Kidney capillary endothelial cell (primary cell): ENCODE measurements around the gene KPNA2.
"Not testable (repeated sequence)": the region's sequence is repeated elsewhere in the genome, so short reads cannot be mapped to it uniquely, and the experiment has no call there.

Experiments used
- DNase-seq: peaks from one replicate; pipeline ENCODE4 v3.0.0-alpha.2; 2018; ENCODE audit warnings: low spot score

The KPNA2 gene

DNA sequence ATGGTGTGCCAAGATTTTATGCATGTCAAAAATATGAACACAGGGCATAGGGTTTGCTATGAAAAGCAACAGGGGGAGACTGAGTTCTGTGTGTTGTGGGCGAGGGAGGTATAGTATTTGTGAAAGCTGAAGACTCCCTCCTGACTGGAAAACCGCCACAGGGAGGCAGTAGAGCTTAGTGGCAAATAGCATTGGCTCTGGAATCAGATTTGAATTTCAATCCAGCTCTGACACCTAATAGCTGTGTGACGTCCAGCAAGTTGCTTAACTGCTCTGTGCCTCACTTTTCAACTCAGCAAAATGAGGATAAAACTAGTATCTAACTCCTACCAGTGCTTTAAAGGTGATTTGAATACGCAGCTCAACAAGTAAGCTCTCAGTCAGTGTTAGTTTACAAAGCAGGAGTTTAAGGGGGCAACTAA lies 22.0 kb downstream of the KPNA2 start:
- no peak for DNase-seq

DNA sequence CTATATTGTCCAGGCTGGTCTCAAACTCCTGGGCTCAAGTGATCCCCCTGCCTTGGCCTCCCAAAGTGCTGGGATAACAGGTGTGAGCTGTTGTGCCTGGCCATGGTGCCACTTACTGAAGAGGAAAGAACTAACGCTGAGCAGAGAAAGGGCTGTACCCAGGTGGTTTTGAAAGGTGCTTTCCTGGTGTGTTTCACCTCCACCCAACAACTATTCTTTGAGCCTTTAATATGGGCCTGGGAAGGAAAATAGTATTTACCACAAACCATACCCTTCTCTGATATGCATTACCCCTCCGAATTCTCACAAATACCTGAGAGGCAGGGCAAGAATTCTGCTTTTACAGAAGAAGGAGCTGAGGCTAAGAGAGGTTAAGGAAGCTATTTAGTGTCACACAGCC lies 24.8 kb downstream of the KPNA2 start:
- DNase-seq = no peak

DNA sequence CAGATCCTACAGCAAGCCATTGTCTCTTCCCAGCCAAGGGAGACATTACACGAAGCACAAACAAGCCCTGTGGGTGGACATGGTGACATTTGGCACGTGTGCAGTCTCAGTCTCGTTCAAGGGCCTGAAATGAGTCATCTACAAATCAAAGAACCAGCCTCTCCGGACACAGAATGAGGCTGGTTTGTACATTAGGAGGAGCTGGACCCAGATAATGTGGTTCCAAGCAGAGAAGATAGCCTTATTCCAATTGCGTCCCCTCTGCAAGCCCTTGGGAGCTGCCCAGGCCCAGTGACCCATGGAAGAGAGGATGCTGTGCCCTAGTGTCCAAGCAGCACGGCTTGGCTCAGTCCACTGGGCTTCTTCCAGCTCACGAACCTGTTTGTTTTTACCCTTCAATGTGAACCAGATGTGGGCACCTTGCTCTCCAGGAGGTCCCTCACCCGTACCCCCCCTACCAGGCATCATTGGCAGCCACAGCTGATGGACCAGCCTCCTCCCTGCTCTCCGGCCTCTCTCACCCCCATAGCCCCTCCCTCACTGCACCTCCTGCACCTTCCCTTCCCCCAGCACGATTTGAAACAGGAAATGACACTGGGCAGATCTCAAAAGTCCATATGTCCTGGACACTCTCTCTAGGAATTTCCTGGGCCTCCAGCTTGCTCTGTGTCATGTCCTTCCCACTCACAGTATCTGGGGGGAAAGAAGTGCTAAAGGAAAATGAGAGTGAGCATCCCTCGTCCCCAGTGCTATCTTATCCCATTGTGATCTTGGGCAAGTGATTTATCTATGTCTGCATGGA lies 26.2 kb downstream of the KPNA2 start:
- DNase-seq = no peak

DNA sequence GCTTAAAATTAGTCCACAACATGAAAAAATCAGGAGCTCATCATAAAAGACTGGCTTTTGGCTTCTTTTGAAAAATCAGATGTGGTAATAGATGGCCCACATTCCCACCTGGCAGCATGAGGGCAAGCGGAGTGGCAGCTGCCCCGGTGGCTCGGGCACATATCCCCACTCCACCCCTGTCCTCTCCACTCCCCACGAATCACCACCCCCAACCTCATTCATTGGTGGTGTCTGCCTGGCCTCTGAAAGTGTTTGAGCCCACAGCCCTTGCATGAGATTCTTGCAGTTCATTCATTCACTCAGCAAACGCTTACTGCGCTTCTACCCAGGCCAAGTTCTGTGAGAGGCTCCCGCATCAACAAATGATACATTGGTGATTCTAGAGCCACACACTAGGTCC lies 29.8 kb downstream of the KPNA2 start:
- not testable (repeated sequence) for DNase-seq

DNA sequence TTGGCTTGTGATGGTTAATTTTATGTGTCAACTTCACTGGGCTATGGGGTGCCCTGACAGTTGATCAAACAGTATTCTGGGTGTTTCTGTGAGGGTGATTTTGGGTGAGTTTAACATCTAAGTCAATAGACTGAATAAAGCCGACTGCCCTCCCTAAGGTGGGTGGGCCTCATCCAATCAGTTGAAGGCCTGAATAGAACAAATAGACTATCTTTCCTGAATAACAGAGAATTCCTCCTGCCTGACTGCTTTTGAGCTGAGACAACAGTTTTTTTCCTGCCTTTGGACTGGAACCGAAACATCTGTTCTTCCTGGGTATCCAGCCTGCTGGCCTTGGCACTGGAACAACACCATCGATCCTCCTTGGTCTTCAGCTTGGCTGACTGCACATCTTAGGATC lies 33.0 kb downstream of the KPNA2 start:
- DNase-seq = not testable (repeated sequence)

DNA sequence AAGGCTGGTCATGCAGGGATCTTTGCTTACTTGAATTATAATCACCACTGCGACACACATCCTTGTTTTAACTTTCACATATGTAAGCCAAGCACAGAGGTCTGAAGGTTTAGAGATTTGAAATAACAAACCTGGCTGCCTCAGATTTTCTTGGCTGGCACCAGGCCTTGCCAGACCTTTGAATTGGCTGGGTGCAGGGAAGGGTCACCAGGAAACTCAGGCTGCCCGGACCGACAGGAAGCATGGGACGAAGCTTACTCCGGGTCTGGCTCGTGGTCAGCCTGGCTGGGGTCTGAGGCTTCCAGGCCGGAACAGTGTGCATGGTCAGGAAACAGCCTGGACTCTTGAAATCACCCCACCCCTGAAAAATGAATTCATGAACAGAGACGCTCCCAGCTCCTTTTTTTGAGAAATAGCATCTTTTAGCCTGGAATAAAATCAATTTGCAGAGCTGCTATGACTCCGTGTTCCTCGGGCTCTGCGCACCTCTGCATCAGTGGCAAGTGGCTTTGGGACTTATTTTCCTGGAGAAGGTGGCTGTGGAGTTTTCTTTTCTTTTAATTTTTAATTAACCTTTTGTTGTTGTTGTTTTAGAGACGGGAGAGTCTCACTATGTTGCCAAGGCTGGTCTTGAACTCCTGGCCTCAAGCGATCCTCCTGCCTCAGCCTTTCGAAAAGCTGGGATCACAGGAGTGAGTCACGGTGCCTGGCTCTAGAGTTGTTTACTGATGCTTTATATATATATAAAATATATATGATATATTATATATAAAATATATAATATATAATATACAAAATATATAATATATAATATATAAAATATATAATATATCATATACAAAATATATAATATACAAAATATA lies 35.3 kb downstream of the KPNA2 start:
- DNase-seq = peak; percentile 80

DNA sequence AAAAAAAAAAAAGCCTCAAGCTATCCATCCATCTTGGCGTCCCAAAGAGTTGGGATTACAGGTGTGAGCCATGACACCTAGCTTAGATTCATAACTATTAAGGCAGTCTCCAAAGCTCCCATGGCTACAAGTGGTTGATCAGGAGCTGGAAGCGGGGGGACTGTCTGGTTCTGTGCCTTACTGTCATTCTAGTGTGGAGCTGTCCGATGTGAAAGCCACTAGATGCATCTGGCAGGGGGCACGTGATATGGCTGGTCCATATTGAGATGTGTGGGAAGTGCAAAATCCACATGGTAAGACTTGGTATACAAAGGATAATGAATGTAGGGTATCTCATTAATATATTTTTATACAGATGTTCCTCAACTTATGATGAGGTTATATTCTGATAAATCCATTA lies 38.7 kb downstream of the KPNA2 start:
- DNase-seq = no peak

DNA sequence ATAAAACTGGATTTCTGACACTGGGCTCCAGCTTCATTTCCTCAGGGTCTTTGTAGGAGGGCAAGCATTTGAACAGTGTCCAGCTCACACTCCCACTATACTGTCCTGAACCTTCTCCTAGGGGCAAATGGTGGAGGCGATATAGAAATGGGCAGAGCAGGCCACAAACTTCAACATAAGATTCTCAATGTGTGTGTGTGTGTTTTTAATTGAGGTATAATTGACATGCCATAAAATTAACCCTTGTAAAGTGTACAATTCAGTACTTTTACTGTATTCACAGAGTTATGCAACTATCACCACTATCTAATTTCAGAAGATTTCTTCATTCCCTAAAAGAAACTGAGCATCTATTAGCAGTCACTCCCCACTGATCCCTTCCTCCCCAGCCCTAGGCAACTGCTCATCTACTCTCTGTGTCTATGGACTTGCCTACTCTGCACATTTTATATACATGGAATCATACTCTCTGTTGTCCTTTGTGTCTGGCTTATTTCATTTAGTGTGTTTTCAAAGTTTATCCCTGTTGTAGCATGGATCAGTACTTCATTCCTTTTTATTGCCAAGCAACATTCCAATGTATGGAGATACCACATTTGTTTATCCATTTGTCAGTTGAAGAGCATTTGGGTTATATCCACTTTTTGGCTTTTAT lies 40.5 kb downstream of the KPNA2 start:
- not testable (repeated sequence) for DNase-seq

DNA sequence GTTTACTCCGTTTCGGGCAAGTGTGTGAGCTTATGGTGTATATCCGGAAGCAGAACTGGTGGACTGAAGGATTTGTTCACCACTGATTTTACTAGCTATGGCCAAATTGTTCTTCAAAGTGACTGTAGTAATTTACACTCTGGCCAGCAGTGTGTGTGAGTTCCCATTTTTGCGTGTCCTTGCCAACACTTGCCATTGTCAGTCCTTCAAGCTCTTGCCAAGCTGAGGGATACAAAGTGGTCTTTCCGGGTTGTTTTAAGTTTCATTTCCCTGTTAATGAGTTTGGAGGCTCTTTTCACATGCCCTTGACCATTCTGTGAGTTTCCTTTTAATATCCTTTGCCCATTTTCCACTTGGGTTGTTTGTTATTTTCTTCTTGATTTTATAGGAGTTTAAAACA lies 42.0 kb downstream of the KPNA2 start:
- DNase-seq = not testable (repeated sequence)

DNA sequence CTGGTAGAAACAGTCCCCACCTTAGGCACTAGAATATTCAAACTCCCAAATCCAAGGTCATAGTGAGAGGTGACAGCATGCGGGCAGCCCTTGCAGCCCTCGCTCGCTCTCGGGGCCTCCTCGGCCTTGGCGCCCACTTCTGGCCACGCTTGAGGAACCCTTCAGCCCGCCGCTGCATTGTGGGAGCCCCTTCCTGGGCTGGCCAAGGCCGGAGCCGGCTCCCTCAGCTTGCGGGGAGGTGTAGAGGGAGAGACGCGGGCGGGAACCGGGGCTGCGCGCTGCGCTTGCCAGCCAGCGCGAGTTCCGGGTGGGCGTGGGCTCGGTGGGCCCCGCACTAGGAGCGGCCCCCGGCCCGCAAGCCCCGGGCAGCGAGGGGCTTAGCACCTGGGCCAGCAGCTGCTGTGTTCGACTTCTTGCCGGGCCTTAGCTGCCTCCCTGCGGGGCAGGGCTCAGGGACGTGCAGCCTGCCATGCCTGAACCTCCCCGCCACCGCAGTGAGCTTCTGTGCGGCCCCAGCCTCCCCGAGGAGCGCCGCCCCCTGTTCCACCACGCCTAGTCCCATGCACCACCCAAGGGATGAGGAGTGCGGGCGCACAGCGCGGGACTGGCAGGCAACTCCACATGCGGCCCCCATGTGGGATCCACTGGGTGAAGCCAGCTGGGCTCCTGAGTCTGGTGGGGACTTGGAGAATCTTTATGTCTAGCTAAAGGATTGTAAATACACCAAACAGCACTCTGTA lies 45.0 kb downstream of the KPNA2 start:
- DNase-seq = no peak

DNA sequence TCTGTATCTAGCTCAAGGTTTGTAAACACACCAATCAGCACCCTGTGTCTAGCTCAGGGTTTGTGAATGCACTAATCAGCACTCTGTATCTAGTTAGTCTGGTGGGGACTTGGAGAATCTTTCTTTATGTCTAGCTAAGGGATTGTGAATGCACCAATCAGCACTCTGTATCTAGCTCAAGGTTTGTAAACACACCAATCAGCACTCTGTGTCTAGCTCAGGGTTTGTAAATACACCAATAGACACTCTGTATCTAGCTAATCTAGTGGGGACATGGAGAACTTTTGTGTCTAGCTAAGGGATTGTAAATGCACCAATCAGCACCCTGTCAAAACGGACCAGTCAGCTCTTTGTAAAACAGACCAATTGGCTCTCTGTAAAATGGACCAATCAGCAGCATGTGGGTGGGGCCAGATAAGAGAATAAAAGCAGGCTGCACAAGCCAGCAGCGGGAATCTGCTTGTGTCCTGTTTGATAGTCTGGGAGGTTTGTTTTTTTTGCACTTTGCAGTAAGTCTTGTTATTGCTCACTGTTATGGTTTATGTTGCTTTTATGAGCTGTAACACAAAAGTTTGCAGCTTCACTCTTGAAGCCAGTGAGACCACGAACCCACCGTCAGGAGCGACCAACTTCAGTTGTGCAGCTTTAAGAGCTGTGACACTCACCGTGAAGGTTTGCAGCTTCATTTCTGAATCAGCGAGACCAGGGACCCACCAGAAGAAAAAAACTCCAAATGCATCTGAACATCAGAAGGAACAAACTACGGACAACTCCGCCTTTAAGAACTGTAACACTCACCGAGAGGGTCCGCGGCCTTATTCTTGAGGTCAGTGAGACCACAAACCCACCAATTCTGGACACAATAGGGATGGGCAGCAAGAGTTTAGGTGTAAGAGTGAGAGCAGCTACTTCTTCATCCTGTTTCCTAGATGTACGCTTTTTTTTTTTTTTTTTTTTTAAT lies 46.0 kb downstream of the KPNA2 start:
- DNase-seq = not testable (repeated sequence)

DNA sequence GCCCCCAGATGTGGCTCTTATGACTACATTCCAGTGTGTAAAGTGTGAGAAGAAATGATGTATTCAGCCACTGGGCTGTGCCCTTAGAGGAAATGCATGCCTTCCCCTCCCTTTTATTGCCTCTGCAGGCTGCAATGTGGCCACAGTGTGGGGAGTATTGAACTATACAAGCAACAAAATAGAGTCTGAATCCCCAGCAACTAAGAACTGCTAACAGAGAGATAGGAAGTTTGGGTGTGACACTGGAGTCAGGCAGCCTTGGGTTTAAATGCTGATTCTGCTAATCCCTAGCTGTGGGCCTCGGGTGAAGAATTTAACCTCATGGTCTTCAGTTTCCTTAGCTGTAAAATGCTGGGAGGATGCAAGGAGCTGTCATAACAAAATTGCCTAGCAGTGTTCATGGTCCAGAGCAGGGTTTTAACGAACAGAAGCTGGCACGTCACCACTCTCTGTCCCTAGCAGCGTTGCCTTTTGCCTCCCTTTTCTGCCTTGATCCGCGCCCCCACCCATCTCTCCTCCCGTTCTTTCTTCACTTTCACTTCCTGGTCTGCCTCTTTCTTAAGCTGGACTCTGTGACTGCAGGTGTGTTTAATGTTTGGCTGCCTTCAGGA lies 50.3 kb downstream of the KPNA2 start:
- no peak for DNase-seq

DNA sequence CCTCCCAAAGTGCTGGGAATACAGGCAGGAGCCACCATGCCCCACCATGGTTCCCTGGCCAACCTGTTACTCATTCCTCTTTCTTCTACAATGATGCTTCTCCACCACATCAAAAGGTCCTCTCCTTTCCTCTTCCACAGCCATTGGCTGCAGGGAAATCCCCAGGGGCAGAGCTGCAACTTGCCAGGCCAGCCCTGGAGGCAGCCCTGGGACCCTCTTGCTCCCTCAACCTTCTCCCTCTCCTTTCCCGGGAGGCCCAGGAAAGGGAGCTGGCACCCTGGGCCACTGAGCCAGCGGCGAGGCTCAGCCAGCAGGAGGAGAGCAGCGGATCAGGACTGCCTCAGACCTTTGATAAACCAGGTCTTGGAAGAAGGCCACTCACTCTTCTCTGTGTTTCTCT lies 51.1 kb downstream of the KPNA2 start:
- not testable (repeated sequence) for DNase-seq

DNA sequence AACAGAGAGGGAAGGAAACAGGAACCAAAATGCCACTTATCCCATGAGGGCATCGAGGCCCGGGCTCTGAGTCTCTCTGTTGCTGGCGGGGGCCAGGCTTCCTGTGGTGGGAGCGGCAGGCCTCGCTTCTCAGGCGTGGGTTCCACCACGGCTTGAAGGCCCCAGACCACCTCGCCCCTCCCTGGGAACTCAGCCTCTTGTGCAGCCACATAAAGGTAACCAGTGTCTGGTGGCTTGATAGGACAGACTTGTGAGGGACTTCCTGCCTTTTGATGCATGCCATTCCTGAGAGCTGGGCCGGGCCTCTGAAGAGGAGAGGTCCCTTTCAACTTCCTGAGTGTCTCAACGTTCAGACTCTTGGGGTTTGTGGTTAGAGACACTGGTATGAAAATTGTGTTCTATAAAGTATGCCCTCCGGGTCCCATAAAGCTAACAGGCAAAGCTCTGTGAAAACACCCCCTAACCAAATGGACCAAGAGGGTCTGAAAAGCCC lies 51.6 kb downstream of the KPNA2 start:
- DNase-seq = not testable (repeated sequence)

DNA sequence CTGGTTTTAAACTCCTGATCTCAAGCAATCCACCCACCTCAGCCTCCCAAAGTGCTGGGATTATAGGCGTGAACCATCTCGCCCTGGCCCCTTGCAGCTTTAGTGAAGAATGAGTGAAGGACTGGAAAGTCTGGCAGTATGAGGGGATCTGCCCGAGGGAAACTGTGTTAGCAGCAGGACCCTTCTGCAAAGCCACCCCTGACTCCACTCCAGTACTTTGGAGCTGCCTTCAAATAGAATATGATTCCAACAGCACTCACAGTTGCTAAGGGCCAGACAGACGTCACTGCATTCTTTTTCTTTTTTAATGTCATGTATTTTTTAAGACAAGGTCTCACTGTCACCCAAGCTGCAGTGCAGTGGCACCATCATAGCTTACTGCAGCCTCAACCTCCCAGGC lies 52.3 kb downstream of the KPNA2 start:
- DNase-seq = no peak

DNA sequence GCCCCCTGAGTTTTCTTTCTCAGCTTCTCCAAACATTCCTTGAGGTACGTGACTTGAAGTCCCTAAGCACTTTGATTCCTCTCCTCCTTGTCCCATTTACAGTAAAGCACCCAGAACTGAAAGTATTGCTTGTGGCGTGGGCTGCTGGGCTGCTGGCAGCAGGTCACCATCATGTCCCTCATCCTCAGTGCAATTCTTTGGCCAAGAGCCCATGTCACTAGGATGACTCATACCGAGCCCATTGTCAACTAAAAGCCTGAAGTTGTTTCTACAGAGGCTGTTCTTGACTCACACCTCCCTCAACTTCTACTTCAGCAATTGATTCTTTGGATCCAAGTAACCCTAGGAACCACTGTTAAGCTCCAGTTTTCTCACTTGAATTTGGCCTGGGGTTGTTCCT lies 54.3 kb downstream of the KPNA2 start:
- DNase-seq = peak; percentile 80

DNA sequence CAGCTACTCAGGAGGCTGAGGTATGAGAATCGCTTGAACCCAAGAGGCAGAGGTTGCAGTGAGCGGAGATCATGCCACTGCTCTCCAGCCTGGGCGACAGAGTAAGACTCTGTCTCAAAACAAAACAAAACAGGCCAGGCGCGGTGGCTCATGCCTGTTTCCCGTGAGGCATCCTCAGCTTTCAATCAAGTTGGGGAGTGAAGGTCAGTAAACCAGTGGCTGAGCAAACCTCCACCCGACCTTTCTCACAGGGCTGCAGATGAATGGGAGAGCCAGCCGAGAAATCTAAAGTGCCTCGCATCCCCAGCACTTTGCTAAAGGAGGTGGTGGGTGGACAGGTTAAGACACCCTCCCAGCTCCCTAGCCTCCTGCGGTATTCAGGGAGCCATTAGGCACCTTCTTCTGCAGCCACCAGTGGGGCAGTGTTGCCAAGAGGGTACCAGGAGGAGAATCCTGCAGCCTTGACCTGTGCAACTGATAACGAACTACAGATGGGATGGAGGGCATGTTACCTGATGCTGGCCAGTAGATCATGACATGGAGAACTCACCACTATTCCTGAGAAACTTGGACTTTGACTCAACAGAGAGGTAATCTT lies 59.0 kb downstream of the KPNA2 start:
- no peak for DNase-seq

DNA sequence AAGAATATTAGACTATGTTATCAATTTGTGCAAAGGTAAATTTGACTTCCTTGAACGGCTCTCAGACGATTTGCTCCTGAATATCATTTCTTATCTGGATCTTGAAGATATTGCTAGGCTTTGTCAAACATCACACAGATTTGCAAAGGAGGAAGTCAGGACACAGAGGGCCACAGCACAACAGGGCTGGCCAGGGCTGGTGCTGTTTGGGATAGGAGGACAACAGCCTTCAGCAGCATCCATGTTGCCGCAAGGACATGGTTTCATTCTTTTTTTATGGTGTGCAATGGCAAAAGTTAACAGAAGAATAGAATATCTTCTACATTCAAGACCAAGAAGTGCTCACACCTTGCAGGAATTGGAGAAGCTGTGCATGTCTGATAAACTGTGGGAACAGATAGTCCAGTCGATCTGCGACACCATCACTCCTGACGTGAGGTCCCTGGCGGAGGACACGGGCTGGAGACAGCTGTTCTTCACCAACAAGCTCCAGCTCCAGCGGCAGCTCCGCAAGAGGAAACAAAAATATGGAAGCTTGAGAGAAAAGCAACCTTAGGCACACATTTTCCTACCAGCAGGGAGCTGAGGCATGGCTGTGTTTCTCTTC lies 59.8 kb downstream of the KPNA2 start:
- DNase-seq = no peak

DNA sequence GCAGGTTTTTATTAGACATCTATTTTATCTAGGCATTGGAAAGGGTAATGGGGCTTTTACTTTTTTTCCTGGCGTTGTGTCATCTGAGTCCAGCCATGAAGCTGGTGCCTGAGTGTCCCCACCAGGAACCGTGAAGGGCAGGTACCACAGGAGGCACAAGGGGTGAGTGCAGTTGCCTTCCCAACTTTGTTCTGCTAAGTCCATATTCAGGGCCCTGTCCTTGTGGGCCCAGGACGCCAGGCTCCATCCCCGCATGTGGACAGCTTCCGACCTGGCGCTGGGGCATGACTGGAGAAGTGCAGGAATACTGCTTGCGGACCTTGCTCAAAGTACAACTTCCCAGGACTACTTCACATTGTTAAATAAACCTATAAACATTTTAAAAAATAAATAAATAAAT lies 60.6 kb downstream of the KPNA2 start:
- DNase-seq = no peak
